ENCODE data around the gene MYOM1.

- TF ChIP-seq CTCF (IDR thresholded peaks at IDR 0.05; ENCODE audit: low read depth, low read length, poor library complexity, severe bottlenecking) (no peak), EZH2phosphoT487 (IDR thresholded peaks at IDR 0.05; ENCODE audit: borderline replicate concordance, low read length) (no peak)
Measured at GRCh38 chr18:3053081-3053480, 166.7 kb downstream of the MYOM1 start.

All from DOHH2 (cell line).